HG03457 (cell line): ENCODE measurements around the gene M6PR.
"Not testable (repeated sequence)": the region's sequence is repeated elsewhere in the genome, so short reads cannot be mapped to it uniquely, and the experiment has no call there.

Experiments
- ATAC-seq: cut with Tn5 transposase; IDR thresholded peaks from one replicate; pipeline ENCODE4 v1.9.1; 2021; ENCODE audit warnings: moderate number of reproducible peaks; ENCODE audit not compliant: unreplicated experiment

Gene M6PR

DNA sequence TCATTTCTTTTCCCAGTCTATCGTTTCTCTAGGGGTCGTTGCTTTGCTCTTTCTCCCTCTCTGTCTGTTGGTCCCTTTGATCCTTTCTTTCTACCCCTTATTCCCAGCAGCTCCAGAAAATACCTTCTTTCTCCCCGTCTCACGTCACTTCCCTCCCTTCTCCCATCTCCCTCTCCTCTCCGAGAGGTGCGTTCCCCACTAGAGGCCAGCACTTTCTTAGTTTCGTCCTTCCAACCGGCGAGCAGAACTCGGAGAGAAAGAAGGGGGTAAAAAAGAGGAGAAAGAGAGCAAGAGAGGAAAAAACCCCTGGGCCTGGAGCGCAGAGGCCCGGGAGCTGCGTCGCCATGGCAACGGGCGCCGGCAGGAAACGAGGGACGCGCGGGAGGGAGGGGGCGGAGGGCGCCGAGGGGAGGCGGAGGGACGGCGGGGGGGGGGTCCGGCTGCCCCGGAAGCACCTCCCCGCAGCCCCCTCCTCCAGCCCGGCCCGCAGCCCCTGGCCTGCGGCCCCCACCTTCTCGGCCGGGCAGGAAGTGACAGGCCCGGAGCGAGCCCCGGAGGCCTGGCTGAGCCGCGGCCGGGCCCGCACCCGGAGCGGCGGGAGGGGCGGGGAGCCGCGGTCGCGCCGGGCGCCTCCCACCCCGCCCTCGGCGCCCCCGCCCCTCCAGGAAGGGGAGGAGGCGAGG is 35.3 kb downstream of the M6PR start, which contains the start of gene PHC1:
PHC1 (plus strand) TSS at position 477 of the 683 bp plus-strand sequence. CDS start 3,169 bp downstream, outside the sequence.
- ATAC-seq, result peak; percentile 53

- ATAC-seq, result no peak
Observed at GRCh38 chr12:8913702-8914032, 35.8 kb downstream of the M6PR start.

DNA sequence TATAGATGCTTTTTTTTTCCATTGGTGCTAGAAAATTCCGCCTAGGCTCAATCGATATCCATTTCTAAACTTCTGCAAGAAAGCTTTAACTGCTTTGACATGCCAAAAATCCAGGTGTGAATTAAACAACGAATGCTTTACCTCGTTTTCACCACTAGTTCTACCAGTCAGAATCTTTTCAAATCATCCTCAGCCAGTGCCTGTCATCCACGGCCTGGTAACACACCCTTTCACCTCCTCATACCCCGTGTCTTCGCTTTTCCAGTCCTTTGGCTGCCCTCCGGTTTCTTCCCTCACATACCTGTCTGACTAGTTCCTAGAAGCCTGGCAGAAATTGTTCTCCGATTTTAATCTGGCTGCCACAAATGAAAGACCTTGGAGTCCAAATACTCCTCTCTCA is 36.5 kb downstream of the M6PR start:
- ATAC-seq, result no peak

DNA sequence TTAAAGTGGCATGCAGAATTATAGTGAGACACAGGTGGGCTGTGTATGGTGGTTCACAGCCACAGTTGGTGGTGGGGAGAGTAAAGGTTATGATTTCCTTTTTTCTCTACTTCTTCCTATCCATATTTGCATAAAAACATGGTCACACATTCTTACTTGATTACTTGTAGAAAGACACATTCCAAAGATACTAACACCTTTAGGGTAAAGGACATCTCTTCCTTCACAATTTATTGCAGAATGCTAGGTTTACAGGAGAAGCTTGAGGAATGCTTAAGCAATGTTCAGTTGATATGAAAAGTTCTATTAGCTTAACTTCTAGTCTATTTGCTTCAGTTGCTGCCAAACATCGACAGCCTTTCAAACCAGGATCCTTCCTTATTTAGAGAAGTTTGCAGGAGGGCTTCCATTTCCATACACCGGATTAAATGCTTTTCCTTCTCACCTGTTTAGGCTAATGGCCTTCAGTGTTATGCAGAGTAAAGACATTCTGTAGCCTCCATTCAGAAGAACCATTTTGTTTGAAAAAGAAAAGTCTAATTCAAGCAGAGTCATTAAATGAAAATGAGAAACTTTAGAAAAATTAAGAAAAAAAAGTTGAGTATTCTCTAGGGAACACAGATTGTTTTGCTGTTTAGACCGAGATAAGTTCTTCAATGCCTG is 37.7 kb downstream of the M6PR start:
- ATAC-seq, result no peak

- ATAC-seq, result no peak
Observed at GRCh38 chr12:8909752-8910151, 39.7 kb downstream of the M6PR start.

- ATAC-seq, result no peak
Observed at GRCh38 chr12:8907513-8907912, 41.9 kb downstream of the M6PR start.

DNA sequence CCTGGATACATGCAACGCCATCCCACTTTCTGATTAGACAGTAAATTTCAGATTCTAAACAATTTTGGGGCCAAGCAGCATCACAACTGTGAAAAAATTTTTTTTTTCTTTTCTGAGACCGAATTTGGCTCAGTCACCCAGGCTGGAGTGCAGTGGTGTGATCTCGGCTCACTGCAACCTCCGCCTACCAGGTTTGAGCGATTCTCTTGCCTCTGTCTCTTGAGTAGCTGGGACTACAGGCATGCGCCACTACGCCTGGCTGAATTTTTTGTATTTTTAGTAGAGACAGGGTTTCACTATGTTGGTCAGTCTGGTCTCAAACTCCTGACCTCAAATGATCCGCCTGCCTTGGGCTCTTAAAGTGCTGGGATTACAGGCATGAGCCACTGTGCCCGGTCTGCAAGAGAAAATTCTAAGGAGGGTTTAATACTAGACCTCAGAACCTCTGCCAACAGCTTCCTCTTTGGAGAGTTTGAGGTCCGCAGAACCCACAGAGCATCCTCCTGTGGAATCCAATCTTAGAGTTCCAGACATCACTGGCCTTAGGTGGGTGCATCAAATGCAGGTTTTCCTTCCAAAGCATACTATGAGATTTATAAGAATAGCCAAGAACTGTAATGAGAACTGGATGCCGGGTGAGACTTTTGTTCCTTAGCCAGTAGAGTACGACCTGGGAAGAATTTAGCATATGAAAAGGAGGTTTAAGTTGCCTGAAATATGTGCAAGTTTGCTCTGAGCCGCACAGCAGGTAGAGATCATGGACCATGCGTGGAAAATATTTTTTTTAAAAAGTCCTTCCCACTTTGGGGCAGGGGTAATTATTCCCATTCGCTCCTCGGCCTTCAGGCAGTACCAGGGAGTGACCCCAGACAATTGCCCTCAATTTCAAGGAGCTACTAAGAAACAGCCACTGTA is 42.9 kb downstream of the M6PR start:
- ATAC-seq, result no peak

GRCh38 chr12:8905546-8905945 is 43.9 kb downstream of the M6PR start:
- ATAC-seq, result no peak

- ATAC-seq, result no peak
Observed at GRCh38 chr12:8904665-8905064, 44.8 kb downstream of the M6PR start.

DNA sequence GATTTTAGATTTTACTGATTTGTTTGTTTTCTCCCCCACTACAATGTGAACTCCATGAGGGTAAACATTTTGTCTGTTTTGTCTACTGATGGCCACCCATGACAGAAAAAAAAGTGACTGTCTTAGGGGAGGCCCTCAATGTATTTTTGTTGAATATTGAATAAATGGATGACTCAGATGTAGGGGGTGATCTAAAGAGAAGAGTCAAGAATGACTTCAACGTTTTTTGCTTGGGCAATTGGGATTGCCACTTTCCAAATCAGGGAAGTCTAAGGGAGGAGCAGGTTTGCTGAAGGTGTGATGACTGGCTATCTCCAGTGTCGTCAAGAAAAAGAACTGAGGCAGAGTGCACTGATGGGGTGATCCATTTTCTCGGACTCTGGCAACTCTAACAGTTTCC is 45.8 kb downstream of the M6PR start:
- no peak for ATAC-seq

GRCh38 chr12:8902703-8903102 is 46.7 kb downstream of the M6PR start:
- not testable (repeated sequence) for ATAC-seq

- no peak for ATAC-seq
Observed at GRCh38 chr12:8899830-8900229, 49.6 kb downstream of the M6PR start.

- no peak for ATAC-seq
Observed at GRCh38 chr12:8897081-8897480, 52.4 kb downstream of the M6PR start.

- no peak for ATAC-seq
Observed at GRCh38 chr12:8894986-8895385, 54.5 kb downstream of the M6PR start.

DNA sequence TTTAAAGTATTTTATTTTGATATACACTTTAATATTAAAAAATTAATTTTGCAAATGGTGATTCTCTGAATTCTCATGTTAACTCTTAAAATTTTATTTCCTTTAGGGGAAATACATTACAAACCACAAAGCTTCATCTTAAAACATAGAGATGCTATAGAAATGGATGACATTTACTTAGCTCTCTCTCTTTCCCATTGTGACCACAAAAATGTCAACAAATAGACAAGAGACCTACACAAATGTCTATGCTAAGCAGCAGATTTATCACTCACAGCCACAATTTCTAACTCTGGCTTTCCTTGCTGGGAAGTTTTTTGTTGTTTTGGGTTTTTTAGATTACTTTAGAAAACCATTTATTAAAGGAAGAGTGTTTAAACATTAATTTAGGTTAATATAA is 55.1 kb downstream of the M6PR start:
- ATAC-seq, result no peak

GRCh38 chr12:8891976-8892375 is 57.5 kb downstream of the M6PR start:
- no peak for ATAC-seq
